ENCODE measurements around the gene OXCT1.
"Not testable (repeated sequence)": the region's sequence is repeated elsewhere in the genome, so short reads cannot be mapped to it uniquely, and the experiment has no call there.

OXCT1 gene

GRCh38 chr5:41754857-41755256 is 115.4 kb downstream of the OXCT1 start:
- no peak for DNase-seq (ENCODE audit: low read depth)

GRCh38 chr5:41751867-41752266 is 118.4 kb downstream of the OXCT1 start:
- DNase-seq (ENCODE audit: low read depth), result no peak
- TF ChIP-seq, protein P1, sequence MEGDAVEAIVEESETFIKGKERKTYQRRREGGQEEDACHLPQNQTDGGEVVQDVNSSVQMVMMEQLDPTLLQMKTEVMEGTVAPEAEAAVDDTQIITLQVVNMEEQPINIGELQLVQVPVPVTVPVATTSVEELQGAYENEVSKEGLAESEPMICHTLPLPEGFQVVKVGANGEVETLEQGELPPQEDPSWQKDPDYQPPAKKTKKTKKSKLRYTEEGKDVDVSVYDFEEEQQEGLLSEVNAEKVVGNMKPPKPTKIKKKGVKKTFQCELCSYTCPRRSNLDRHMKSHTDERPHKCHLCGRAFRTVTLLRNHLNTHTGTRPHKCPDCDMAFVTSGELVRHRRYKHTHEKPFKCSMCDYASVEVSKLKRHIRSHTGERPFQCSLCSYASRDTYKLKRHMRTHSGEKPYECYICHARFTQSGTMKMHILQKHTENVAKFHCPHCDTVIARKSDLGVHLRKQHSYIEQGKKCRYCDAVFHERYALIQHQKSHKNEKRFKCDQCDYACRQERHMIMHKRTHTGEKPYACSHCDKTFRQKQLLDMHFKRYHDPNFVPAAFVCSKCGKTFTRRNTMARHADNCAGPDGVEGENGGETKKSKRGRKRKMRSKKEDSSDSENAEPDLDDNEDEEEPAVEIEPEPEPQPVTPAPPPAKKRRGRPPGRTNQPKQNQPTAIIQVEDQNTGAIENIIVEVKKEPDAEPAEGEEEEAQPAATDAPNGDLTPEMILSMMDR (IDR thresholded peaks at IDR 0.05; ENCODE audit: insufficient read depth, low read depth, low read length, missing control alignments), result no peak
- no peak overlapping the region for H3K4me3 ChIP-seq (ENCODE audit: low read length)

More at GRCh38 chr5:41754857-41755256, 115.4 kb downstream of the OXCT1 start:
- no peak overlapping the region for H3K4me3 ChIP-seq (ENCODE audit: low read length)
- TF ChIP-seq, protein P1 (IDR thresholded peaks at IDR 0.05; ENCODE audit: insufficient read depth, low read depth, low read length, missing control alignments), result peak; percentile 1

DNA sequence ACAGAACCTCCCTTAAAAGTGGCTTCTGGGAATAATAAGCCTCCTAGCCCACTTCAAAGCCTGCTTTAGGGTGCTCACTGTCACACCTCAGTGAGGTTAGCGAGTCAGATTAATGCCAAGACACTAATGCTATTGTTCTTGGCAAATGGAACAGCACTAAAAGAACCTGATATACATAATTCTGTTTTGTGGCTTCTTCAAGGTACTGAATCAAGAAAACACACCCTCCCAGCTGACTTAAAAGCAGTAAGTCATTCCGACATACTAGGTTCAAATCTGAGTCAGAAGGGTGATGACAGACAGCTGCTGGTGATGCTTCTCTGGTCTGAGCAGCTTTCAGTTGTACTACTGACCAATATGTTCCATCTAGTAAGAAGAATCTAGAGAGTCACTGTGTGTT is 121.6 kb downstream of the OXCT1 start:
- TF ChIP-seq, protein P1 (IDR thresholded peaks at IDR 0.05; ENCODE audit: insufficient read depth, low read depth, low read length, missing control alignments), result no peak
- peak; percentile 73 for DNase-seq (ENCODE audit: low read depth)
- no peak overlapping the region for H3K4me3 ChIP-seq (ENCODE audit: low read length)

GRCh38 chr5:41747708-41748107 is 122.5 kb downstream of the OXCT1 start:
- TF ChIP-seq, protein P1 (IDR thresholded peaks at IDR 0.05; ENCODE audit: insufficient read depth, low read depth, low read length, missing control alignments), result no peak
- no peak for DNase-seq (ENCODE audit: low read depth)
- no peak overlapping the region for H3K4me3 ChIP-seq (ENCODE audit: low read length)

GRCh38 chr5:41747301-41747700 is 122.9 kb downstream of the OXCT1 start:
- no peak overlapping the region for H3K4me3 ChIP-seq (ENCODE audit: low read length)
- TF ChIP-seq, protein P1 (IDR thresholded peaks at IDR 0.05; ENCODE audit: insufficient read depth, low read depth, low read length, missing control alignments), result no peak
- peak; percentile 44 for DNase-seq (ENCODE audit: low read depth)

DNA sequence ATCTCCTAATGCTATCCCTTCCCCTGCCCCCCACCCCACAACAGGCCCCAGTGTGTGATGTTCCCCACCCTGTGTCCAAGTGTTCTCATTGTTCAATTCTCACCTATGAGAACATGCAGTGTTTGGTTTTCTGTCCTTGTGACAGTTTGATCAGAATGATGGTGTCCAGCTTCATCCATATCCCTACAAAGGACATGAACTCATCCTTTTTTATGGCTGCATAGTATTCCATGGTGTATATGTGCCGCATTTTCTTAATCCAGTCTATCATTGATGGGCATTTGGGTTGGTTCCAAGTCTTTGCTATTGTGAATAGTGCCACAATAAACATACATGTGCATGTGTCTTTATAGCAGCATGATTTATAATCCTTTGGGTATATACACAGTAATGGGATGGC is 127.6 kb downstream of the OXCT1 start:
- not testable (repeated sequence) for DNase-seq (ENCODE audit: low read depth); H3K4me3 ChIP-seq (ENCODE audit: low read length)

GRCh38 chr5:41738710-41739354 is 131.4 kb downstream of the OXCT1 start:
- TF ChIP-seq, protein P1 (IDR thresholded peaks at IDR 0.05; ENCODE audit: insufficient read depth, low read depth, low read length, missing control alignments), result no peak
- DNase-seq (ENCODE audit: low read depth), result no peak
- no peak overlapping the region for H3K4me3 ChIP-seq (ENCODE audit: low read length)

Data from epithelial cell of esophagus (primary cell).